Posterior vena cava (tissue), 2 donors: ENCODE results near the gene PARD6B. TPM values are rescaled to one million over a fixed set of nuclear protein-coding genes. Genes with fewer than 3 reads are reported as not detected.
"Not testable (repeated sequence)": the region's sequence is repeated elsewhere in the genome, so short reads cannot be mapped to it uniquely, and the experiment has no call there.

Experiments
- DNase-seq: peaks from one replicate; pipeline ENCODE4 v3.0.0-alpha.2; 2020; ENCODE audit warnings: low spot score
- intact Hi-C, 2 donors: fragments of 100-400 bp; cut with DNase I; formaldehyde crosslinking; loops; one replicate each; pipeline versions ENCODE4 v1.14.1 to v1.14.2; 2022 to 2023
- long read RNA-seq, 2 donors: library from polyadenylated mRNA; unstranded; transcript quantifications; one replicate each; pipeline ENCODE4 v2.0.0, GENCODE V29; 2020 to 2021
- total RNA-seq, 2 donors: library from RNA; stranded (reverse); fragmentation: NEBNext Ultra II Directional; extraction: Animal tissue kit (Norgen Biotek cat#: 25700); gene quantifications; one replicate each; pipeline ENCODE4 v1.2.1, GENCODE V29; 2021
- donor health status: DM: yes; HTN: yes; CAD: no.
- donor health status: DM: yes; HTN: yes; CAD: no.

PARD6B gene
- 1 to 10 TPM; 1.0 to 1.4 TPM for total RNA-seq
- long read RNA-seq, donor 1 = 0 reads
- long read RNA-seq, donor 2 = 0 reads

- intact Hi-C loops = loop anchor here (5.0 to 10.0 kb wide), 2 partner anchors 246 to 1579 kb away; no protein-coding TSS in a partner anchor
Observed at GRCh38 chr20:50731055-50731929, at the start of gene PARD6B. Gene PARD6B, plus strand, starts transcription at chr20:50731580. Its CDS starts 207 bp downstream, at chr20:50731787.

GRCh38 chr20:50682065-50682464, 49.3 kb upstream of the PARD6B start:
- intact Hi-C loops = no loop called here
- no peak for DNase-seq

More at GRCh38 chr20:50731055-50731929, at the start of gene PARD6B:
- peak; percentile 97 for DNase-seq

GRCh38 chr20:50682947-50683530, 48.3 kb upstream of the PARD6B start:
- intact Hi-C loops = no loop called here
- no peak for DNase-seq

- DNase-seq = no peak
- intact Hi-C loops = no loop called here
Observed at GRCh38 chr20:50683570-50683969, 47.8 kb upstream of the PARD6B start.

- intact Hi-C loops = no loop called here
- no peak for DNase-seq
Observed at GRCh38 chr20:50686821-50687220, 44.6 kb upstream of the PARD6B start.

- DNase-seq = no peak
- intact Hi-C loops = no loop called here
Observed at GRCh38 chr20:50688256-50688975, 43.0 kb upstream of the PARD6B start.

- intact Hi-C loops = no loop called here
- DNase-seq = no peak
Observed at GRCh38 chr20:50689864-50690649, 41.3 kb upstream of the PARD6B start.

GRCh38 chr20:50690650-50691572, 40.5 kb upstream of the PARD6B start, which contains the start of gene RIPOR3:
Gene RIPOR3, minus strand, starts transcription at chr20:50691542. Its CDS starts 414 bp downstream, at chr20:50691128.
- DNase-seq = peak; percentile 82
- intact Hi-C loops = no loop called here

- intact Hi-C loops = no loop called here
- no peak for DNase-seq
Observed at GRCh38 chr20:50691573-50692551, 39.5 kb upstream of the PARD6B start.

- no peak for DNase-seq
- intact Hi-C loops = no loop called here
Observed at GRCh38 chr20:50692552-50692933, 38.8 kb upstream of the PARD6B start.

GRCh38 chr20:50693001-50693400, 38.4 kb upstream of the PARD6B start:
- DNase-seq = no peak
- intact Hi-C loops = no loop called here

- no peak for DNase-seq
- intact Hi-C loops = no loop called here
Observed at GRCh38 chr20:50694379-50695134, 36.8 kb upstream of the PARD6B start.

GRCh38 chr20:50695135-50695872, 36.1 kb upstream of the PARD6B start:
- DNase-seq = no peak

GRCh38 chr20:50698255-50698654, 33.1 kb upstream of the PARD6B start:
- intact Hi-C loops, DNase-seq: not testable (repeated sequence)

More at GRCh38 chr20:50695135-50695872, 36.1 kb upstream of the PARD6B start:
- intact Hi-C loops = no loop called here

GRCh38 chr20:50699688-50700087, 31.7 kb upstream of the PARD6B start:
- intact Hi-C loops = no loop called here
- no peak for DNase-seq
